Endodermal cell (in vitro differentiated cells): ENCODE measurements around the gene PASK. TPM values are rescaled to one million over a fixed set of nuclear protein-coding genes. Genes with fewer than 3 reads are reported as not detected.

ENCODE experiments used
- DNase-seq: peaks from one replicate; pipeline ENCODE4 v3.0.0-alpha.2; 2017
- H3K27ac ChIP-seq: 2 replicates; pipeline ENCODE4 v1.5.1; 2013; ENCODE audit warnings: mild to moderate bottlenecking, low read depth, low read length, moderate library complexity
- H3K27me3 ChIP-seq: 2 replicates; pipeline ENCODE4 v1.6.1; 2013; ENCODE audit warnings: mild to moderate bottlenecking, low read length, moderate library complexity; ENCODE audit not compliant: insufficient read depth, control insufficient read depth, poor library complexity, severe bottlenecking
- H3K36me3 ChIP-seq: 2 replicates; pipeline ENCODE4 v1.7.0; 2013; ENCODE audit warnings: mild to moderate bottlenecking, low read length, moderate library complexity; ENCODE audit not compliant: control insufficient read depth, insufficient read depth
- H3K4me1 ChIP-seq: one replicate; pipeline ENCODE4 v1.7.0; 2013; ENCODE audit warnings: low read length; ENCODE audit not compliant: control insufficient read depth, insufficient read depth
- H3K4me3 ChIP-seq: 2 replicates; pipeline ENCODE4 v1.5.1; 2013; ENCODE audit warnings: mild to moderate bottlenecking, low read length, moderate library complexity
- H3K9ac ChIP-seq: 2 replicates; pipeline ENCODE4 v1.6.1; 2013; ENCODE audit warnings: mild to moderate bottlenecking, low read length, moderate library complexity; ENCODE audit not compliant: poor library complexity, severe bottlenecking; ENCODE audit errors: extremely low read depth
- H3K9me3 ChIP-seq: 2 replicates; pipeline ENCODE4 v1.6.1; 2013; ENCODE audit warnings: mild to moderate bottlenecking, low read length, moderate library complexity; ENCODE audit not compliant: control insufficient read depth
- H3K27ac Mint-ChIP-seq: 2 replicates; pipeline ENCODE4 v1.8.0; 2020; ENCODE audit warnings: mixed read lengths
- H3K27me3 Mint-ChIP-seq: 2 replicates; pipeline ENCODE4 v1.8.0; 2021; ENCODE audit warnings: mild to moderate bottlenecking, mixed read lengths; ENCODE audit not compliant: insufficient read depth
- H3K36me3 Mint-ChIP-seq: 2 replicates; pipeline ENCODE4 v1.8.0; 2020; ENCODE audit warnings: low read depth, mixed read lengths
- H3K4me1 Mint-ChIP-seq: 2 replicates; pipeline ENCODE4 v1.8.0; 2020; ENCODE audit warnings: mixed read lengths
- H3K4me3 Mint-ChIP-seq: 2 replicates; pipeline ENCODE4 v1.8.0; 2020; ENCODE audit warnings: mild to moderate bottlenecking, moderate library complexity, mixed read lengths
- H3K9me3 Mint-ChIP-seq: 2 replicates; pipeline ENCODE4 v1.8.0; 2020; ENCODE audit warnings: mild to moderate bottlenecking, mixed read lengths
- CTCF ChIP-seq: fragments of 200-600 bp; sonication (generic); conservative IDR thresholded peaks from 2 replicates; pipeline ENCODE4 v1.5.0; 2021; ENCODE audit warnings: antibody characterized with exemption, mild to moderate bottlenecking
- WGBS, 2 experiments: methylation state at CpG; one replicate each; pipeline versions ENCODE4 v1.1.5 to v1.1.7; 2013; ENCODE audit warnings: missing lambda C conversion rate in 2 of 2, mixed read lengths in 1 of 2; ENCODE audit not compliant: insufficient coverage in 1 of 2, insufficient read length in 1 of 2; 5-methylcytosine and 5-hydroxymethylcytosine counted together
- total RNA-seq, 2 donors: library from RNA; stranded (reverse); fragmentation: NEBNext Ultra II Directional in 1 of 2; extraction: Animal tissue kit (Norgen Biotek cat#: 25700) in 1 of 2; gene quantifications; 2 replicates in 1 of 2; 3 replicates in 1 of 2; pipeline ENCODE4 v1.2.1, GENCODE V29; 2021

PASK gene
- total RNA-seq, 2 donors from 2014 or later, result 76.5 to 94.5 TPM

DNA sequence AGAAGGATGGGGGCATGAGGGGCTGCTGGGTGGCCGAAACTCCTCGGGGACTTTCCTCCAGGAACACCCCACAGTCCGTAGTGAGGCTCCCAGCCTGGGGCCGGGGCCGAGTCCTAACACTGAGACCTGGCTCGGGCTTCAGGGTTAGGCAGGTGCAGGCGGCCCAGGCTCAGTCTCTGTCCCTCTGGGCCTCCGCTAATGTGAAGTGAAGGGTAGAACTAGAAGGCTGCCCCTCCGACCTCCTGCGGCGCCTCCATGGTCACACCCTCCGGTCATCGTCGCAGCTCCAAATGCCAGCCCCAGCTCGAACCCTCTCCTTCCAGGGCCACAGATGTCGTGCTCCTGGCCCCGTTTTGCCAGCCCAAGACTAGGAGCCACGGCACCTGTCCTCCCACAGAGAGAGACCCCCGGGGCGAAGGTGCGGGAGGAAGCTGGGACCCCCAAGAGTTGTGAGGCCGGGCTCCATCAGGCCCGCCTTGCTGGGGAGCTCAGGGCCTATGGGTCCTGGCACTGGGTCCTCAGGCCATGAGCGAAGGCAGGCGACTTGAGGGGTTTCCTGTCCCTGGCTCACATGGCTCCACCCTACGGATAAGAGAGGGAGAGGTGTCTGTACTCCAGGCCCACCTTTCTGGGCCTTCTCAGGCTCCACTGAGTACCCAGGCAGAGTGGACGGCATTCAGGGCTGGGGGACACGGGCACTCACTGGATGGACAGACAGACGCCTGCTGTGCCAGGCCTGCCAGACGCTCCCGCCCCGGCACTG lies 40.0 kb upstream of the PASK start:
- H3K4me1 ChIP-seq, result peaks cover 6% of the 10 kb centered on the region
- WGBS, 2 experiments, result 92 to 97% methylated on average over 16 to 32 of the region's 32 CpGs
- H3K9ac ChIP-seq, result no peak overlapping the region
- TF ChIP-seq CTCF, result no peak
- no peaks in the 10 kb centered on the region for H3K9me3 ChIP-seq
- Mint-ChIP-seq H3K4me1 (peaks cover 4% of the 10 kb centered on the region), H3K9me3 (no peaks in the 10 kb centered on the region), H3K4me3 (no peak overlapping the region), H3K27ac (no peak overlapping the region), H3K36me3 (no peaks in the 10 kb centered on the region), H3K27me3 (no peaks in the 10 kb centered on the region)
- no peaks in the 10 kb centered on the region for H3K27me3 ChIP-seq
- no peak overlapping the region for H3K4me3 ChIP-seq
- no peaks in the 10 kb centered on the region for H3K36me3 ChIP-seq
- no peak for DNase-seq
- H3K27ac ChIP-seq, result no peak overlapping the region

DNA sequence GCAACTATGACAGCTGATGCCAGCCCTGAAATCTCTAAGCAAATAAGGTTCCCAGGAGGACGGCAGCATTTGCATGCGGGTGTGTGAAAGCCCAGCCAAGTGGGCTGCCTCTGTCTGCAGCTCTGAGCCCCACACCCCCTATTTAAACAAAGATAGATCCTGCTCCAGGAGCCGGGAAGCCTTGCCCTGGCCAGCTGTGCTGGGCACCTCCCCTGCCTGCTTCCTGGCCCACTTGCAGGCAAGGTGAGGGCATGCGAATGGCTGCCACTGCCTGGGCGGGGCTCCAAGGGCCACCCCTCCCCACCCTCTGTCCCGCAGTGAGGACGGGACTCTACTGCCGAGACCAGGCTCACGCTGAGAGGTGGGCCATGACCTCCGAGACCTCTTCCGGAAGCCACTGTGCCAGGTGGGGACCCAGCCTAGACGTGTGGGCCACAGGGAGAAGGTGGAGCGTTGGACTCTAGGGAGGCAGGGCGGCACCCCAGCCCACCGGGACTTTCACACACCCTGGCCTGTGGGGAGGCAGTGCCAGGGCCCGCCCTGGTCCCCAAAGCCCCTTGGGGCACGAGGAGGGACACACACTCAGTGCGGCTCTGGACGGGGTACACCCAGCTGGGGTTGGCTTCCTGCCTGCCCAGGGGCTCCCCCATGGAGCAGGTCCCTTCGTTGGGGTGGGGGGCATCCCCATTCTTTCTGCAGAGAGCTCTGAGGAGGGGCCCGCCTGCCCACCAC lies 39.3 kb upstream of the PASK start, which contains the start of gene ANO7:
ANO7 (plus strand) TSS at position 317 of the 732 bp plus-strand sequence. CDS start 1,387 bp downstream, outside the sequence.
- Mint-ChIP-seq H3K36me3 (no peaks in the 10 kb centered on the region), H3K4me1 (peaks cover 4% of the 10 kb centered on the region), H3K27me3 (no peaks in the 10 kb centered on the region), H3K4me3 (no peak within 1 kb of the TSS), H3K27ac (peak within 1 kb of the TSS; percentile 64), H3K9me3 (no peaks in the 10 kb centered on the region)
- peak; percentile 68 for DNase-seq
- H3K27me3 ChIP-seq, result no peaks in the 10 kb centered on the region
- peaks cover 6% of the 10 kb centered on the region for H3K4me1 ChIP-seq
- no peaks in the 10 kb centered on the region for H3K36me3 ChIP-seq
- 73 to 78% methylated on average over 13 to 21 of the region's 21 CpGs for WGBS, 2 experiments
- TF ChIP-seq CTCF, result no peak
- no peaks in the 10 kb centered on the region for H3K9me3 ChIP-seq
- H3K4me3 ChIP-seq, result no peak within 1 kb of the TSS
- no peak within 1 kb of the TSS for H3K9ac ChIP-seq
- H3K27ac ChIP-seq, result no peak within 1 kb of the TSS

DNA sequence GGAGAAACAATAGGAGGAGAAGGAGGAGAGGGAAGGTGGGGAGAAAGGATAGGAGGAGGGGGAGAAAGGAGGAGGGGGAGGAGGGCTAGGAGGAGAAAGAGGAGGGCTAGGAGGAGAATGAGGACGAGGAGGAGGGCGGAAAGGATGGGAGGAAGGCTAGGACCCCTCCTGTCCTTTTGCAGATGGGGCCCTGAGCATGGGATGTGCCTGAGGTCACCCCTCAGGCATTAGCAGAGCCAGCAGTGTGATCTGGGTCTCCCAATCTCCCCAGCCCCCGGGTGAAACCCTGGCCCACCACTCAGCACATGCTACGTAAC lies 38.6 kb upstream of the PASK start:
- Histone ChIP-seq H3K9me3 (no peaks in the 10 kb centered on the region), H3K9ac (no peak overlapping the region), H3K27me3 (no peaks in the 10 kb centered on the region), H3K27ac (no peak overlapping the region), H3K4me1 (peaks cover 6% of the 10 kb centered on the region), H3K4me3 (no peak overlapping the region), H3K36me3 (no peaks in the 10 kb centered on the region)
- peak overlapping the region; percentile 64 for H3K27ac Mint-ChIP-seq
- H3K4me3 Mint-ChIP-seq, result no peak overlapping the region
- 71% methylated on average over 4 of the region's 4 CpGs; no CpG with 5 or more reads in 1 of the 2 experiments for WGBS, 2 experiments
- no peak for TF ChIP-seq CTCF
- H3K4me1 Mint-ChIP-seq, result peaks cover 4% of the 10 kb centered on the region
- H3K9me3 Mint-ChIP-seq, result no peaks in the 10 kb centered on the region
- no peaks in the 10 kb centered on the region for H3K27me3 Mint-ChIP-seq
- no peaks in the 10 kb centered on the region for H3K36me3 Mint-ChIP-seq
- DNase-seq, result no peak
